Daoy (cell line): ENCODE data around the gene MYH7. TPM values are rescaled to one million over a fixed set of nuclear protein-coding genes. Genes with fewer than 3 reads are reported as not detected.
"Not testable (repeated sequence)": the region's sequence is repeated elsewhere in the genome, so short reads cannot be mapped to it uniquely, and the experiment has no call there.

ENCODE experiments used
- DNase-seq: peaks from one replicate; pipeline ENCODE4 v3.0.0-alpha.2; 2015; ENCODE audit warnings: low read depth
- total RNA-seq: library from RNA; depleted of rRNA; stranded (reverse); fragments of >200 nt; shearing (Covaris generic); gene quantifications from 2 replicates; pipeline ENCODE4 v1.2.3, GENCODE V29; 2014

MYH7 gene
- total RNA-seq, 1 experiment from 2014 or later = not detected

GRCh38 chr14:23430016-23430722, 5.3 kb downstream of the MYH7 start:
- no peak for DNase-seq

- DNase-seq = no peak
Measured at GRCh38 chr14:23428686-23429495, 6.6 kb downstream of the MYH7 start.

GRCh38 chr14:23425798-23426197, 9.7 kb downstream of the MYH7 start:
- not testable (repeated sequence) for DNase-seq

GRCh38 chr14:23425169-23425568, 10.3 kb downstream of the MYH7 start:
- DNase-seq = no peak

- no peak for DNase-seq
Measured at GRCh38 chr14:23423657-23424056, 11.8 kb downstream of the MYH7 start.

GRCh38 chr14:23421594-23421993, 13.9 kb downstream of the MYH7 start:
- DNase-seq = no peak

GRCh38 chr14:23419646-23420045, 15.8 kb downstream of the MYH7 start:
- DNase-seq = not testable (repeated sequence)

- DNase-seq = no peak
Measured at GRCh38 chr14:23418021-23418420, 17.4 kb downstream of the MYH7 start.

- not testable (repeated sequence) for DNase-seq
Measured at GRCh38 chr14:23417269-23417668, 18.2 kb downstream of the MYH7 start.

GRCh38 chr14:23416801-23417200, 18.7 kb downstream of the MYH7 start:
- DNase-seq = no peak

- no peak for DNase-seq
Measured at GRCh38 chr14:23415821-23416778, 19.4 kb downstream of the MYH7 start.

GRCh38 chr14:23414906-23415820, 20.3 kb downstream of the MYH7 start:
- DNase-seq = no peak

- DNase-seq = no peak
Measured at GRCh38 chr14:23414254-23414653, 21.2 kb downstream of the MYH7 start.

GRCh38 chr14:23413681-23414080, 21.8 kb downstream of the MYH7 start:
- DNase-seq = no peak

GRCh38 chr14:23411563-23412525, 23.6 kb downstream of the MYH7 start:
- no peak for DNase-seq

- no peak for DNase-seq
Measured at GRCh38 chr14:23409966-23410635, 25.4 kb downstream of the MYH7 start.

GRCh38 chr14:23409475-23409874, 26.0 kb downstream of the MYH7 start:
- DNase-seq = no peak

- DNase-seq = no peak
Measured at GRCh38 chr14:23408307-23408630, 27.2 kb downstream of the MYH7 start.
